ENCODE measurements around the gene ARHGEF33.

DNA sequence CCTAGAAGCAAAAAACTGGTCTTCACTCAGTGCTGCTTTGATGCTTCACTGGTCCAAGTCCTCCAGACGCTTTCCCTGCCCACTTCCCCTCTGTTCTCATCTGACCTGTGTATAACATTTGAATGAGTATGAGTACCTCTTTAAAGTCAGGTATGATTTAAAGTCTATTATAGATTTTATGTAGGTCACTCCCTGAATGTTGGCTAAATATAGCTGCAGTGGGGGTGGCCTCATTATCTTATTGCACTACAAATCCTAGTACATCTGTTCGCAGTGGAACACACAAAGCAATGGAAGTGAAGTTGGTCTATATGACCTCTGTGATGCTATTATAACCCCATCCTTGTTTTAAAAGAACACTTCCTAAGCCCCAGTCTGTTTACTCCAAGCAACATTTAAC, 33.2 kb downstream of the ARHGEF33 start:
- TF ChIP-seq CTCF (IDR thresholded peaks at IDR 0.05; ENCODE audit: low read depth, low read length) (no peak), POLR2A (IDR thresholded peaks at IDR 0.05; ENCODE audit: extremely low read depth, insufficient read length) (no peak), MAX (IDR thresholded peaks at IDR 0.05; ENCODE audit: low read depth, low read length) (no peak), MYC (IDR thresholded peaks at IDR 0.05; ENCODE audit: low read depth, low read length) (no peak)
